Measurements from ENCODE around the gene SPG7.

SPG7 gene

DNA sequence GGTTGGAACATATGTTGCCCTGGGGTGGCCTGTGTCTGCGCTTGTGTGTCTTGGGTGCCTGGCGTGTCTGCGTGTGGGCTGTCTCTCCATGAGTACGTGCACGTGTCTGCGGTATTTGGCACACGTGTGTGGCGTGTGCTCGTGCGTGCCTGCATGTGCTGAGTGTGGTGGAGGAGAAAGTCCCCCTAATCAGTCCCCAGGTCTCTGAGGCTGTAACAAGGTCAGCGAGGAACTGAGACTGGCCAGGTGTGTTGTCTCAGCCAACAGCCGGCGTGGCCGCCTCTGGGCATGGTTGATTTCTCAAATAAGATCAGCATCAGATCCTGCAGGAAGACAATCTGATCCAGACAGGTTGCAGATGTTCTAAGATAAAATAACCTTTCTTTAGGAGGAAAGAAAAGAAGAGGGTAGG lies 63.9 kb downstream of the SPG7 start:
- H3K4me1 Mint-ChIP-seq (ENCODE audit: low read depth), result peaks cover 10% of the 10 kb centered on the region
- H3K27ac Mint-ChIP-seq, result no peak overlapping the region
- H3K9me3 Mint-ChIP-seq, result no peaks in the 10 kb centered on the region
- no peak overlapping the region for H3K4me3 Mint-ChIP-seq
- peaks cover 6% of the 10 kb centered on the region for H3K36me3 Mint-ChIP-seq (ENCODE audit: low read depth)
- H3K27me3 Mint-ChIP-seq, result peaks cover 57% of the 10 kb centered on the region
- intact Hi-C loops (cut with micrococcal nuclease), result no loop called here

DNA sequence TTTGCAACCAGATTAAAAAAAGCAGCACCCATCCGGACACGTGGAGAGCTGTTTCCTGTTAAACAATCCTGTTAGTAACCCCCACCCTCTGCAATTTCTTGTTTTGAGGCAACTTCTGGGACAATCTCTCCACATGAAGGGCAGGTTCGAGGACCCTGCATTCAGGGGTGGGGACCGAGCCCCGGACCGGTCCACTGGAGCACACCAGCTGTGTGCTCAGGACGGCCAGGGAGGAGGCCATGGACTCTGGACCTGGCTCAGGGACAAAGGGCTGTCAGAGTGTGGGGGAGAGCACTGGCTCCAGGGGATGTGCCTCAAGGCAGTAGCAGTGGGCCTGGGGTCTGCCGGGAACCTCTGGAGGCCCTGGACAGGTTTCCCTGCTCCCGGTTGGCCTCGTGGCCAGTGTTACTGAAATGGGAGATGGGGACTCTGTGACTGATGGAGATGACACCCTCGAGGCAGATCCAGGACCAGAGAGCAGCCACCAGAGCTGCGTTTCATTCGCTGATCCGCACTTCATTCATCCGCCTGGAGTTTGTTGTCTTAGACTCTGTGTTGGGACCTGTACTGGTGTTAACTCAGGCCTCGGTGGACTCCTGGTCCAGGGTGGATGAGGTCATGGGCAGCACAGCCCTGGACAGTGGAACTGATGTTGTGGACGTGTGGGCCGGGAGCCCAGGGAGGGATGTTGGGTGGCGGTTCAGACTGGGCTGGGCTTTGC lies 64.4 kb downstream of the SPG7 start:
- H3K9me3 Mint-ChIP-seq, result no peaks in the 10 kb centered on the region
- no peak overlapping the region for H3K27ac Mint-ChIP-seq
- H3K36me3 Mint-ChIP-seq (ENCODE audit: low read depth), result peaks cover 3% of the 10 kb centered on the region
- intact Hi-C loops (cut with micrococcal nuclease), result no loop called here
- H3K4me3 Mint-ChIP-seq, result no peak overlapping the region
- peaks cover 10% of the 10 kb centered on the region for H3K4me1 Mint-ChIP-seq (ENCODE audit: low read depth)
- H3K27me3 Mint-ChIP-seq, result peaks cover 62% of the 10 kb centered on the region

DNA sequence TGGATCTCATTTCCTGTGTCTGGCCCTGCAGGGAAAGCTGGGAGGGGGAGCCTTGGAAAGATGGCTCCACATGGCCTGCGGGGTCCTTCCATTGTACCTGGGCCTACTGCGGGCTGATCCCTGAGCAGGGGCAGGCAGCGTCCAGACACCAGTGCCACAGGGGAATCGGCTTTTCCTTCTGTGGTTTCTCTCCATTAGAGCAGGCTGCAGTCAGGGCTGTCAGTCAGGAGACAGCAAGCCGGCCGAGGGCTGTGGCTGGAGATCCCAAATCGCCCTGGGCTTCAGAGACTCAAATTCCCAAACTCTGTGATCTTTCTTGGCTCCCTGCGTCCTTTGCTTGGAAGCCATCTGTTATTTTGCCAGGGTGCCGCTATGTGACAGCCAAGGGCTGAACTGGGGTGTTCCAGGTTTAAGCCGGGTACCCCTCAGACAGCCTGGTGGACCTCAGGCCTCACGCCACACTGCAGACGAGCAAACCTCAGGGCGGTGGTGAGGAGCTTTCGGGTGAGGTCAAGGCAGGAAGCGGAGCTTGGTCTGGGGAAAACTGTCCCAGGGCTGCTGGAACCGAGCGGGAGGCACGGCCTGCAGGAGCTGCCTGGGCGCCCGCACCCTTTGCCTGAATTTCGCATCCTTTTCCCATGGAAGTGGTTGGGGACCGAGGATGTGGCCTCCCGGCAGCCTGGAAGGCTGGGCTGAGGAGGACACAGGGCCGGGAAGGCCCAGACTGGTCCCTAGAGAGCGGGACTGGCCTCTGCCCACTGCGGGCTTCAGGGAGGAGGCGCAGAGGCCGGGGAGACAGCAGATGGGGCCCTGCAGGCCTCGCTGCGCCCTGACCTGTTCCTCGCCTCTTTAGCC lies 65.8 kb downstream of the SPG7 start:
- Mint-ChIP-seq H3K4me1 (ENCODE audit: low read depth) (peaks cover 10% of the 10 kb centered on the region), H3K9me3 (no peaks in the 10 kb centered on the region), H3K36me3 (ENCODE audit: low read depth) (no peaks in the 10 kb centered on the region), H3K27me3 (peaks cover 71% of the 10 kb centered on the region), H3K4me3 (no peak overlapping the region), H3K27ac (no peak overlapping the region)
- intact Hi-C loops (cut with micrococcal nuclease), result loop anchor here (1.0 to 2.0 kb wide), 2 partner anchors 41 to 67 kb away; no protein-coding TSS in a partner anchor

DNA sequence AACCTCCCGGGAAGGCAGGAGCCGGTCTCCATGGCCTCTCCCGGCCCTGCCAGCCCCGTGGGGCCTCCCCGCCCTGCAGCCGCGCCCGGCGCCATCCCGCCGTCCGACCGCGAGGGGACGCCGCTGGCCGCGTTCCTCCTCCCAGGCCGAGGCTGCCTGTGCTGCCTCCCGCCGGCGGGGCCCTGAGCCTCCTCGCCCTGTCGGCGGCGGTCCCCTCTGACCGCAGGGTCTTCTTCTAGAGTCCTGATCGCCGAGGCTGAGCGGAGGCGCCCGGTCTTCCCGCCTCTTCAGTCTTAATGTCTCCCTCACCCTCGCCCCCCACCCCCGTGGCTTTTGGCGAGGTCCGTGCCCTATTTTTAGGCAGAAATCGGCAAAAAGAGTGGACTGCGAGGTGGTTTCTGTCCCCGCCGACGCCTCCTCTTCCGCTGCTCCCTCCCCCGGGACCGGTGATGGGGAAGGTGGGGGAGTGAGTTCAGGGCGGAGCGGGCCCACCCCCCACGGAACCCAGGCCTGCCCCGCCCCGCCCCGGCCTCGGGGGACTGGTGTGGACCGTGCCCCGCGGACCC lies 66.6 kb downstream of the SPG7 start:
- no peak overlapping the region for H3K27ac Mint-ChIP-seq

GRCh38 chr16:89575247-89576152 lies 67.3 kb downstream of the SPG7 start, which contains the start of gene CPNE7:
Gene CPNE7 (plus strand): TSS chr16:89575758. CDS start chr16:89575898, 140 bp downstream.
- no peaks in the 10 kb centered on the region for H3K36me3 Mint-ChIP-seq (ENCODE audit: low read depth)
- peaks cover 64% of the 10 kb centered on the region for H3K27me3 Mint-ChIP-seq
- intact Hi-C loops (cut with micrococcal nuclease), result loop anchor here (2.0 kb wide), 1 partner anchor 39 kb away; no protein-coding TSS in a partner anchor
- H3K27ac Mint-ChIP-seq, result no peak within 1 kb of the TSS
- H3K9me3 Mint-ChIP-seq, result no peaks in the 10 kb centered on the region
- peak within 1 kb of the TSS; percentile 53 for H3K4me3 Mint-ChIP-seq
- peaks cover 10% of the 10 kb centered on the region for H3K4me1 Mint-ChIP-seq (ENCODE audit: low read depth)

More for the DNA sequence above, 66.6 kb downstream of the SPG7 start:
- Mint-ChIP-seq H3K27me3 (peaks cover 70% of the 10 kb centered on the region), H3K9me3 (no peaks in the 10 kb centered on the region), H3K4me1 (ENCODE audit: low read depth) (peaks cover 10% of the 10 kb centered on the region), H3K4me3 (peak overlapping the region; percentile 53), H3K36me3 (ENCODE audit: low read depth) (no peaks in the 10 kb centered on the region)
- intact Hi-C loops (cut with micrococcal nuclease), result loop anchor here (1.0 to 2.0 kb wide), 2 partner anchors 40 to 67 kb away; no protein-coding TSS in a partner anchor

DNA sequence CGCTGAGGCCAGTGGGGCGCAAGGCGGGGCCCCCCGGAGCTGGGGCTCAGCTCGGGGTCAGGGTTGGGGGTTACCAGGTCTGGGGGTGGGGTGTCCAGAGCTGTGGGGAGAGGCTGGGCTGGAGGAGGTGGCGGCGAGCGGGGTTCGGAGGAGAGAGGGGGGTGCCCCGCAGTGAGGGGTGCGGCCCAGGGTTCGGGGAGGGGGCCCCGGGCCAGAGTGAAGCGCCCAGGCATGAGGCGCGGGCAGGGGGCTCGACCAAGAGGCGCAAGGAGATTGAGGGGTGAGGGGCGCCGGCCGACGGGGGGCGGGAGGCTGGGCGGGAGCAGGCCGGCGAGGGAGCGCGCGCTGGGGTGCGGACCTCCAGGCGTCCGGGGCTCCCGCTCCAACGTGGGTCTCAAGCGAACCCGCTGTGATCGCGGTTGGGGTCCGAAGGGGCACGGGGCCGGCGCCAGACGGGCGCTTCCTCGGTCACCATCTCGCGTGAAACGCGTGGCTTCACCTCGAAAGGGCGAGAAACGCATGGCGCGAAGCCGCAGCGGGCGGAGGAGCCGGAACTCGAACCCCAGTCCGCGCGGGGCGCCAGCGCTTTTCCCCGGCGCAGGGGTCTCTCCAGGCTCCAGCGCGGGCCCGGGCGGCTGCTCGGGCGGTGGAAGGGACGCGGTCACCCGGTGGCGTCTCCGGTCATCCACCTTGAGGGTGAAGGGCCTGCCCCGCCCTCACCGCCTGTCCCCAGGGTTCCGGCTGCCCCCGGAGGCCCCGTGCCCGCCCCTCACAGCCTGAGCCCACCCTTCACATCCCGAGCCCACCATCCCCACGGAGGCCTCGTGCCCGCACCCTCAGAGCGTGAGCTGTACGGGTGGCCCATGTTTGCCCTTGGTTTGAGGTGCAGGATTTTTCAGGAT lies 68.2 kb downstream of the SPG7 start:
- peaks cover 10% of the 10 kb centered on the region for H3K4me1 Mint-ChIP-seq (ENCODE audit: low read depth)
- H3K36me3 Mint-ChIP-seq (ENCODE audit: low read depth), result no peaks in the 10 kb centered on the region
- H3K27me3 Mint-ChIP-seq, result peaks cover 60% of the 10 kb centered on the region
- H3K27ac Mint-ChIP-seq, result no peak overlapping the region
- no peaks in the 10 kb centered on the region for H3K9me3 Mint-ChIP-seq
- H3K4me3 Mint-ChIP-seq, result no peak overlapping the region
- intact Hi-C loops (cut with micrococcal nuclease), result no loop called here

- H3K4me1 Mint-ChIP-seq (ENCODE audit: low read depth), result peaks cover 2% of the 10 kb centered on the region
- no peak overlapping the region for H3K4me3 Mint-ChIP-seq
- no peaks in the 10 kb centered on the region for H3K9me3 Mint-ChIP-seq
- intact Hi-C loops (cut with micrococcal nuclease), result no loop called here
- no peaks in the 10 kb centered on the region for H3K36me3 Mint-ChIP-seq (ENCODE audit: low read depth)
- no peak overlapping the region for H3K27ac Mint-ChIP-seq
- H3K27me3 Mint-ChIP-seq, result peaks cover 52% of the 10 kb centered on the region
These were observed 69.0 kb downstream of the SPG7 start for GRCh38 chr16:89577055-89577759.

DNA sequence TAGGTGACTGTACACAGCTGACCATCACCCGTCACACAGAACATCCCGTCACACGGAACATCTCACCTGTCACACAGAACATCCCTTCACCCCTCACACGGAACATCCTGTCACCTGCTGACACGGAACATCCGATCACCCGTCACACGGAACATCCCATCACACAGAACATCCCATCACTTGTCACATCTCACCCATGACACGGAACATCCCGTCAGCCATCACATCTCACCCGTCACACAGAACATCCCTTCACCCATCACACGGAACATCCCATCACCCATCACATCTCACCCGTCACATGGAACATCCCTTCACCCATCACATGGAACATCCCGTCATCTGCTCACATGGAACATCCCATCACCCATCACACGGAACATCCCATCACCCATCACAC lies 71.1 kb downstream of the SPG7 start:
- Mint-ChIP-seq H3K36me3 (ENCODE audit: low read depth) (no peaks in the 10 kb centered on the region), H3K27ac (no peak overlapping the region), H3K9me3 (no peaks in the 10 kb centered on the region), H3K27me3 (peaks cover 33% of the 10 kb centered on the region), H3K4me1 (ENCODE audit: low read depth) (no peaks in the 10 kb centered on the region), H3K4me3 (no peak overlapping the region)
- intact Hi-C loops (cut with micrococcal nuclease), result no loop called here

DNA sequence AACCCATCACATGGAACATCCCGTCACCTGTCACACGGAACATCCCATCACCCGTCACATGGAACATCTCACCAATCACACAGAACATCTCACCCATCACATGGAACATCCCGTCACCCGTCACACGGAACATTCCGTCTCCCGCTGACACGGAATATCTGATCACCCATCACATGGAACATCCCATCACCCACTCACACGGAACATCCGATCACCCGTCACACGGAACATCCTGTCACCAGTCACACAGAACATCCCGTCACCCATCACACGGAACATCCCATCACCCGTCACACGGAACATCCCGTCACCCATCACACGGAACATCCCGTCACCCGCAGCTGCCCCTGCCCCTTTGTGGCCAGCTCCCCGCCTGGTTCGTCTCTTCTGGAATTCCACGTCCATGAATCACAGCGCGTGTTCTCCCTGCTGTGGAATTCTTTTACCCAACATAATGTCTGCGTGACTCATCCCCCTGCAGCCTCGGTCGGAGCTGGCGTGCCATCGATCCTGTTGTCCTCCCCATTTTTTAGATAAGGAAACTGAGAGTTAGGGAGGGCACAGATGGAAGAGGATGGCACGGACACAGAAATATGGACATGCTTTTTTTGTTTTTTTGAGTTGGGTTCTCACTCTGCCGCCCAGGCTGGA lies 73.0 kb downstream of the SPG7 start:
- Mint-ChIP-seq H3K27me3 (peaks cover 21% of the 10 kb centered on the region), H3K4me3 (no peak overlapping the region), H3K36me3 (ENCODE audit: low read depth) (no peaks in the 10 kb centered on the region), H3K9me3 (no peaks in the 10 kb centered on the region), H3K4me1 (ENCODE audit: low read depth) (no peaks in the 10 kb centered on the region), H3K27ac (no peak overlapping the region)
- intact Hi-C loops (cut with micrococcal nuclease), result no loop called here

GRCh38 chr16:89581861-89582563 lies 73.8 kb downstream of the SPG7 start:
- no peaks in the 10 kb centered on the region for H3K9me3 Mint-ChIP-seq
- H3K4me3 Mint-ChIP-seq, result no peak overlapping the region
- no peak overlapping the region for H3K27ac Mint-ChIP-seq
- no peaks in the 10 kb centered on the region for H3K36me3 Mint-ChIP-seq (ENCODE audit: low read depth)
- H3K4me1 Mint-ChIP-seq (ENCODE audit: low read depth), result no peaks in the 10 kb centered on the region
- intact Hi-C loops (cut with micrococcal nuclease), result no loop called here
- H3K27me3 Mint-ChIP-seq, result peaks cover 17% of the 10 kb centered on the region

GRCh38 chr16:89582614-89583196 lies 74.5 kb downstream of the SPG7 start:
- Mint-ChIP-seq H3K27me3 (peaks cover 10% of the 10 kb centered on the region), H3K4me1 (ENCODE audit: low read depth) (no peaks in the 10 kb centered on the region), H3K4me3 (no peak overlapping the region), H3K27ac (no peak overlapping the region), H3K9me3 (no peaks in the 10 kb centered on the region), H3K36me3 (ENCODE audit: low read depth) (no peaks in the 10 kb centered on the region)
- intact Hi-C loops (cut with micrococcal nuclease), result no loop called here
